Endothelial cell (in vitro differentiated cells): ENCODE measurements around the gene GAK. TPM values are rescaled to one million over a fixed set of nuclear protein-coding genes. Genes with fewer than 3 reads are reported as not detected.

ENCODE experiments used
- DNase-seq: peaks from one replicate; pipeline ENCODE4 v3.0.0; 2021; ENCODE audit warnings: low spot score
- H3K27ac Mint-ChIP-seq: one replicate; pipeline ENCODE4 v1.8.0; 2021; ENCODE audit warnings: mixed read lengths, inconsistent platforms; ENCODE audit not compliant: unreplicated experiment
- H3K27me3 Mint-ChIP-seq: one replicate; pipeline ENCODE4 v1.8.0; 2021; ENCODE audit warnings: mild to moderate bottlenecking, moderate library complexity, mixed read lengths, inconsistent platforms; ENCODE audit not compliant: unreplicated experiment
- H3K36me3 Mint-ChIP-seq: one replicate; pipeline ENCODE4 v1.8.0; 2021; ENCODE audit warnings: mild to moderate bottlenecking, low read depth, mixed read lengths, inconsistent platforms; ENCODE audit not compliant: unreplicated experiment
- H3K4me1 Mint-ChIP-seq: one replicate; pipeline ENCODE4 v1.8.0; 2021; ENCODE audit warnings: mild to moderate bottlenecking, mixed read lengths, inconsistent platforms; ENCODE audit not compliant: unreplicated experiment
- H3K4me3 Mint-ChIP-seq: one replicate; pipeline ENCODE4 v1.8.0; 2021; ENCODE audit warnings: mild to moderate bottlenecking, mixed read lengths, inconsistent platforms; ENCODE audit not compliant: unreplicated experiment
- H3K9me3 Mint-ChIP-seq: one replicate; pipeline ENCODE4 v1.8.0; 2021; ENCODE audit warnings: mixed read lengths, inconsistent platforms; ENCODE audit not compliant: unreplicated experiment
- total RNA-seq: library from RNA; stranded (reverse); fragmentation: NEBNext Ultra II Directional; extraction: Animal tissue kit (Norgen Biotek cat#: 25700); gene quantifications from one replicate; pipeline ENCODE4 v1.2.1, GENCODE V29; 2021; ENCODE audit not compliant: unreplicated experiment
- TF ChIP-seq, protein P1 (sequence below): fragments of 200-600 bp; sonication (generic); IDR thresholded peaks from one replicate; pipeline ENCODE4 v1.5.0; 2021; ENCODE audit warnings: antibody characterized with exemption; ENCODE audit not compliant: unreplicated experiment

GAK gene
- total RNA-seq, 1 donor from 2014 or later, result 112 TPM

DNA sequence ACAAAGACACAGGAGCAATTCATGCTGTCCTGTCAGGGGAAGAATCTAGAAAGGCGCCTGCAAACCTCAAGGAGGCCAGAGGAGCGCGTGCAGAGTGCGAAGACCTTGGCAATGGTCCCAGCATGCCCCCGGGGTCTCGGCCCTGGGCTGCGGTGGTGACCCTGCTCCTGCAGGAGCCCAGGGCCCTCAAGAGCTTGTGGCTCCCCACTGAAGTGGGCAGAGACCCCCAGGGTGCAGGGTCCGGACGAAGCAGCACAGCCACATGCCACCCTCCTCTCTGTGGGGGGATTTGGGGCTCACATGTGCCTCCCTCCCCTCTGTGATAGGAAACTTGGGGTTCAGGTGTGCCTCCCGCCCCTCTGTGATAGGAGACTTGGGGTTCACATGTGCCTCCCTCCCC lies 39.3 kb downstream of the GAK start:
- TF ChIP-seq, protein P1, sequence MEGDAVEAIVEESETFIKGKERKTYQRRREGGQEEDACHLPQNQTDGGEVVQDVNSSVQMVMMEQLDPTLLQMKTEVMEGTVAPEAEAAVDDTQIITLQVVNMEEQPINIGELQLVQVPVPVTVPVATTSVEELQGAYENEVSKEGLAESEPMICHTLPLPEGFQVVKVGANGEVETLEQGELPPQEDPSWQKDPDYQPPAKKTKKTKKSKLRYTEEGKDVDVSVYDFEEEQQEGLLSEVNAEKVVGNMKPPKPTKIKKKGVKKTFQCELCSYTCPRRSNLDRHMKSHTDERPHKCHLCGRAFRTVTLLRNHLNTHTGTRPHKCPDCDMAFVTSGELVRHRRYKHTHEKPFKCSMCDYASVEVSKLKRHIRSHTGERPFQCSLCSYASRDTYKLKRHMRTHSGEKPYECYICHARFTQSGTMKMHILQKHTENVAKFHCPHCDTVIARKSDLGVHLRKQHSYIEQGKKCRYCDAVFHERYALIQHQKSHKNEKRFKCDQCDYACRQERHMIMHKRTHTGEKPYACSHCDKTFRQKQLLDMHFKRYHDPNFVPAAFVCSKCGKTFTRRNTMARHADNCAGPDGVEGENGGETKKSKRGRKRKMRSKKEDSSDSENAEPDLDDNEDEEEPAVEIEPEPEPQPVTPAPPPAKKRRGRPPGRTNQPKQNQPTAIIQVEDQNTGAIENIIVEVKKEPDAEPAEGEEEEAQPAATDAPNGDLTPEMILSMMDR, result no peak
- Mint-ChIP-seq H3K9me3 (no peaks in the 10 kb centered on the region), H3K4me1 (peaks cover under 1% of the 10 kb centered on the region), H3K36me3 (peaks cover 19% of the 10 kb centered on the region), H3K4me3 (no peak overlapping the region), H3K27ac (no peak overlapping the region), H3K27me3 (peaks cover 5% of the 10 kb centered on the region)
- no peak for DNase-seq

DNA sequence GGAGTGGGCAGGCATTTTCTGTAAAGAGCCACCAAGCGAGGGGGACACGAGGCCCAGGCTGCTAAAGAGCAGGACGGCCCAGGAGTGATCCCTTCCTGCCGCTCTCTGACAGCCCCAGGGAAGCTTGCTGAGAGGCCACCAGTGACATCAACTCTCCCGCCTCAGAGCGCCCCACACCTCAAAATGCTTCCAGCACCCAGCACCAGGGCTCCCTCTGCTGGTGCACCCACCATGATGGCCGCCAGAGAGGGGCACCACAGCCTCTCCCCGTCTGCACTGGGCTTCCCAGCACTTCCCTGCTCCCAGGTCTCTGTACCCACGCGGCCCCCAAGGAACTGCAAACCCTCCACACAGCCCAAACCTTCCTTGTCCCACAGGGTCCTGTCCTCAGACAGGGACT lies 40.4 kb downstream of the GAK start:
- peak; percentile 17 for DNase-seq
- no peak overlapping the region for H3K4me3 Mint-ChIP-seq

DNA sequence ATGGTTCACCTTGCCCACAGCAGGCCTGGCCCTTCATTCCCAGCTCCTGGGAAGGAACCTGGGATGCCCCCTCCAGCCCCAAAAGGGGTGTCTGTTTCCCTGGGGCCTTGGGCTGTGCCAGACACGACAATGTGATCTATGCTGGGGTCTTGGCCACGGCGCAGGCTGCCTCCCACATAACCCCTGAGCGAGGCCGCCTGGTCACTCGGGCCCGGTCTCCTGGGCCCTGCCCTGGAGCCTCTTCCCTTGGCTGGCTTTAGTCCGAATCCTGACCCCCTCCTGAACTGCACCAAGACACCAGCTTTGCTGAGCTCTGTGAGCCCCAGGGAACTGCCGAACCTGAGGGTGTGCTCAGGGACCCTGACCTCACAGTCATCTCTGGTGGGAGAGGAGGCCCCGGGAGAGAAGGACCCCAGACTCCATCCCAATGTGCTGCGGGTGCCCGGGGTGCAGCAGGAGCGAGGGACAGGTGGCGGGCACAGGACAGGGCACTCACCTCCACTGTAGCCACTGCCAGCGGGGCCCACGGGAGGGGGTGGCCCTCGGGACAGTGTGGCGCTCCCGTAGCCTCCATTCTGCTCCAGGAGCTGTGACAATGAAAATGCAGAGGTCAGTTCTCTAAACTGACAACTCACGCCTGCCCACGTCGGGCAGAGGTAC lies 42.0 kb downstream of the GAK start:
- no peak overlapping the region for H3K27ac Mint-ChIP-seq
- H3K9me3 Mint-ChIP-seq, result no peaks in the 10 kb centered on the region
- peaks cover 10% of the 10 kb centered on the region for H3K27me3 Mint-ChIP-seq
- H3K36me3 Mint-ChIP-seq, result peaks cover 22% of the 10 kb centered on the region
- TF ChIP-seq, protein P1, result no peak
- H3K4me1 Mint-ChIP-seq, result peaks cover 5% of the 10 kb centered on the region
- DNase-seq, result no peak
- no peak overlapping the region for H3K4me3 Mint-ChIP-seq

More for the DNA sequence above, 40.4 kb downstream of the GAK start:
- TF ChIP-seq, protein P1, result no peak
- H3K27ac Mint-ChIP-seq, result no peak overlapping the region
- H3K9me3 Mint-ChIP-seq, result no peaks in the 10 kb centered on the region
- peaks cover 22% of the 10 kb centered on the region for H3K36me3 Mint-ChIP-seq
- peaks cover 5% of the 10 kb centered on the region for H3K4me1 Mint-ChIP-seq
- peaks cover 9% of the 10 kb centered on the region for H3K27me3 Mint-ChIP-seq

DNA sequence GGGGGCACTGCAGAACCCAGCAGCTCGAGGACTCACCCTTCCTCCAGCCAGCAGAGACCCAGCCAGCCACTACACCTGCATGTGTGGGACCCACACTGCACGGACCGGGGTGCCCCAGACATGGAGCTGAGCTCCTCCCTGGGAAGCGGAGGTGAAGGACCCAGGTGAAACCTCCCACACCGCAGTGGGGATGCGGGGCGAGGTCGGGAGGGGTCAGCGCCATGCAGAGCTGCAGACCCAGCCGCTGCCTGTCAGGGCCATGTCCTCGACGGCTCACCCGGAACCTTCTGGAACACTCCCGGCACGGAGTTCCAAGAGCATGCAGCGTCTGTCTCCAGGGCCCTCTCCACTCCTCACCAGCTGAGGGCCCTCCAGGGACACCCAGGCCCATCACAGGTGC lies 42.6 kb downstream of the GAK start:
- Mint-ChIP-seq H3K36me3 (peaks cover 22% of the 10 kb centered on the region), H3K4me3 (no peak overlapping the region), H3K27ac (no peak overlapping the region), H3K9me3 (no peaks in the 10 kb centered on the region), H3K27me3 (peaks cover 10% of the 10 kb centered on the region), H3K4me1 (peaks cover 5% of the 10 kb centered on the region)
- DNase-seq, result no peak
- TF ChIP-seq, protein P1, result no peak

DNA sequence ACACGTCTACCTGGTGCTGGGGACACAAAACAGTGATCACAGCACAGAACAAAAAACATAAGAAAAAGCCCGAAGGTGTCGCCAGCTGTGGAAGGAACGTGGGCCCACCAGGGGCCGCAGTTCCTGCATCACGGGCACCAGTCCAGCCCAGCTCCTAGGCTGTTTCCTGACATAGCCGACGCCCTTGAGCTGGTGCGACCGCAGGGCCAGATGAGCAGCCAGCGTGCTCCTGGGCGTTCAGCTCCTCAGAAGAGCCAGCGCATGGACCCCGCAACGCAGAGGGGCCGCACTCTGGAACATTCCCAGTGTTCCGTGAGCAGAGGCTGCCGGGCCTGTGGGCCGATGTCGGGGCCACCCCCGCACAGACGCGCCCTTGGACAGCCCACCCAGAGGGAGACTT lies 44.1 kb downstream of the GAK start:
- H3K4me3 Mint-ChIP-seq, result peak overlapping the region; percentile 72
- H3K27me3 Mint-ChIP-seq, result peaks cover 5% of the 10 kb centered on the region
- peaks cover 24% of the 10 kb centered on the region for H3K36me3 Mint-ChIP-seq
- no peaks in the 10 kb centered on the region for H3K9me3 Mint-ChIP-seq
- peaks cover 5% of the 10 kb centered on the region for H3K4me1 Mint-ChIP-seq
- TF ChIP-seq, protein P1, result no peak
- H3K27ac Mint-ChIP-seq, result peak overlapping the region; percentile 34
- DNase-seq, result no peak
